ENCODE measurements around the gene ZNF292. TPM values are rescaled to one million over a fixed set of nuclear protein-coding genes. Genes with fewer than 3 reads are reported as not detected.
"Not testable (repeated sequence)": the region's sequence is repeated elsewhere in the genome, so short reads cannot be mapped to it uniquely, and the experiment has no call there.

The ZNF292 gene
- total and polyA plus RNA-seq, 2 experiments from 2014 or later, result 20.9 to 38.3 TPM

DNA sequence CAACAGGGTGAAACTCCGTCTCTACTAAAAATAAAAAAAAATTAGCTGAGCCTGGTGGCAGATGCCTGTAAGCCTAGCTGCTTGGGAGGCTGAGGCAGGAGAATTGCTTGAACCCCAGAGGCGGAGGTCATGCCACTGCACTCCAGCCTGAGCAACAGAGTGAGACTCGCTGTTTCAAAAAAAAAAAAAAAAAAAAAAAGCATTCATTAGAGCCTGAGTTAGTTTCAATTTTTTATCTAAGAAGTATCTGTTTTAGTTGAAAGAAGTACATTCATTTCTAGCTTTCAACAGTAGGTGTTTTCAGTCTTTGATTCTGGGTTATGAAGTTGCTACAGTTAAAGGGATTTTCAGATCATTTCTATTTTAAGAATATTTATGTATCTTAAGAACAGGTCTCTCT lies 42.2 kb downstream of the ZNF292 start:
- Histone ChIP-seq H3K36me3 (replicated peaks; ENCODE audit: insufficient read depth, low read depth) (no peaks in the 10 kb centered on the region), H3K4me2 (no peak overlapping the region), H3K9me2 (replicated peaks; ENCODE audit: insufficient read depth) (no peaks in the 10 kb centered on the region), H3K9me3 (ENCODE audit: low read depth) (no peaks in the 10 kb centered on the region), H3K27me3 (no peaks in the 10 kb centered on the region), H3K79me2 (peaks cover 100% of the 10 kb centered on the region), H3K4me1 (ENCODE audit: insufficient read depth) (no peaks in the 10 kb centered on the region), H2AFZ (no peak overlapping the region), H3K27ac (no peak overlapping the region), H3K4me3 (no peak overlapping the region), H4K20me1 (ENCODE audit: insufficient read depth, poor library complexity, severe bottlenecking) (peaks cover 77% of the 10 kb centered on the region)
- no peak for DNase-seq (ENCODE audit: low spot score)
- TF ChIP-seq CTCF (IDR thresholded peaks at IDR 0.05; ENCODE audit: poor library complexity), result no peak
- TF ChIP-seq EZH2 (IDR thresholded peaks at IDR 0.05; ENCODE audit: borderline replicate concordance), result no peak
- no peak for TF ChIP-seq EZH2phosphoT487 (IDR thresholded peaks at IDR 0.05; ENCODE audit: low read depth, severe bottlenecking, unreplicated experiment)
- 96% methylated on average over 3 of the region's 3 CpGs for WGBS (ENCODE audit: low lambda C conversion rate, missing lambda C conversion rate)

GRCh38 chr6:87198022-87198810 lies 42.9 kb downstream of the ZNF292 start:
- WGBS (ENCODE audit: low lambda C conversion rate, missing lambda C conversion rate), result 96% methylated on average over 15 of the region's 15 CpGs
- H2AFZ ChIP-seq; DNase-seq (ENCODE audit: low spot score); H3K9me2 ChIP-seq (replicated peaks; ENCODE audit: insufficient read depth); H3K36me3 ChIP-seq (replicated peaks; ENCODE audit: insufficient read depth, low read depth); H3K27ac ChIP-seq; H3K9me3 ChIP-seq (ENCODE audit: low read depth); H3K4me1 ChIP-seq (ENCODE audit: insufficient read depth); H3K4me2 ChIP-seq; H3K4me3 ChIP-seq; H3K27me3 ChIP-seq: not testable (repeated sequence)
- peaks cover 74% of the 10 kb centered on the region for H4K20me1 ChIP-seq (ENCODE audit: insufficient read depth, poor library complexity, severe bottlenecking)
- H3K79me2 ChIP-seq, result peaks cover 100% of the 10 kb centered on the region

GRCh38 chr6:87199787-87200186 lies 44.4 kb downstream of the ZNF292 start:
- TF ChIP-seq EZH2phosphoT487 (IDR thresholded peaks at IDR 0.05; ENCODE audit: low read depth, severe bottlenecking, unreplicated experiment) (no peak), CTCF (IDR thresholded peaks at IDR 0.05; ENCODE audit: poor library complexity) (no peak), EZH2 (IDR thresholded peaks at IDR 0.05; ENCODE audit: borderline replicate concordance) (no peak)
- WGBS (ENCODE audit: low lambda C conversion rate, missing lambda C conversion rate), result 97% methylated on average over 1 of the region's 1 CpG
- no peaks in the 10 kb centered on the region for H3K27me3 ChIP-seq
- H3K9me3 ChIP-seq (ENCODE audit: low read depth), result no peaks in the 10 kb centered on the region
- H3K4me3 ChIP-seq, result no peak overlapping the region
- H3K36me3 ChIP-seq (replicated peaks; ENCODE audit: insufficient read depth, low read depth), result no peaks in the 10 kb centered on the region
- peaks cover 100% of the 10 kb centered on the region for H3K79me2 ChIP-seq
- no peaks in the 10 kb centered on the region for H3K4me1 ChIP-seq (ENCODE audit: insufficient read depth)
- no peaks in the 10 kb centered on the region for H3K9me2 ChIP-seq (replicated peaks; ENCODE audit: insufficient read depth)
- H3K4me2 ChIP-seq, result no peak overlapping the region
- DNase-seq (ENCODE audit: low spot score), result no peak
- peaks cover 73% of the 10 kb centered on the region for H4K20me1 ChIP-seq (ENCODE audit: insufficient read depth, poor library complexity, severe bottlenecking)
- no peak overlapping the region for H2AFZ ChIP-seq
- H3K27ac ChIP-seq, result no peak overlapping the region

DNA sequence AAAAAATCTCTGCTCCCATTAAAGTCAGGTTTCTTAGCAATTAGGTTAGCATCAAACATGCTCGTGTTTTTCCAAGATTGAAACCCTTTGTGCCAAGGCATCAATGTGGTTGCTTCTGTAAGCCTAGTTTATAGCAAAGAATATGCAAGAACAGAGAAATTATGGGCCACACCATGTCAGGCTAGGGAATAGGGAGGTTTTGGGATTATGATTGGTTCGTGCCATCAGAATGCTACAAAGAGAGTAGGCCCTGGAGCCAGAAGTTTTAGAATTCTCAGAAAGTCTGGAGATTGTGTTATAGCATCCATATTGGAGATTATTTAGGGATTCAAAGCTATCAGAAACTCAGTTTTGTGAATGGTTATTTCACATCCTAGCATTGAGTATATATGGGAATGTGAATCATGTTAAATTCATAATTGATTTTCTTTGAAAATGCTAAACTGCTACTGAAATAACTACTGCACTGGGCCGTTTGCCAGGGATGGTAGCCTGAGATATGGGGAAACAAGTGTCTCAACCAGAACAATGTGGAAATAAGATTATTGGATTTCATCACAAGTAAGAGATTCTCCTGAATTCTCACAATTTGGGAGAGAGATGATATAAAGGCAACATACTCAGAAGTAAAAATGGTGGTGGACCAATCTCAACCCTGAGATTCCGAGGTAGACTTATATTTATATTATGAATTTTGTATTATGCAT lies 45.3 kb downstream of the ZNF292 start:
- 97% methylated on average over 4 of the region's 4 CpGs for WGBS (ENCODE audit: low lambda C conversion rate, missing lambda C conversion rate)
- Histone ChIP-seq H3K27ac (no peak overlapping the region), H3K4me3 (no peak overlapping the region)

More for the DNA sequence above, 45.3 kb downstream of the ZNF292 start:
- Histone ChIP-seq H3K79me2 (peaks cover 100% of the 10 kb centered on the region), H3K9me2 (replicated peaks; ENCODE audit: insufficient read depth) (no peaks in the 10 kb centered on the region), H3K9me3 (ENCODE audit: low read depth) (no peaks in the 10 kb centered on the region), H4K20me1 (ENCODE audit: insufficient read depth, poor library complexity, severe bottlenecking) (peaks cover 79% of the 10 kb centered on the region), H3K36me3 (replicated peaks; ENCODE audit: insufficient read depth, low read depth) (no peaks in the 10 kb centered on the region), H3K4me1 (ENCODE audit: insufficient read depth) (no peaks in the 10 kb centered on the region), H3K4me2 (no peak overlapping the region), H2AFZ (no peak overlapping the region), H3K27me3 (no peaks in the 10 kb centered on the region)
- DNase-seq (ENCODE audit: low spot score), result no peak
- TF ChIP-seq EZH2 (IDR thresholded peaks at IDR 0.05; ENCODE audit: borderline replicate concordance), result no peak
- TF ChIP-seq EZH2phosphoT487 (IDR thresholded peaks at IDR 0.05; ENCODE audit: low read depth, severe bottlenecking, unreplicated experiment), result no peak
- TF ChIP-seq CTCF (IDR thresholded peaks at IDR 0.05; ENCODE audit: poor library complexity), result no peak
